UCSD-AML1 (cell line): ENCODE results near the gene BCL2L2.
A peak's percentile ranks its signal among the peaks of the same experiment; 100 is the strongest.

Source experiments
- DNase-seq: peaks from one replicate; lab custom pipeline; 2025; ENCODE audit not compliant: unreplicated experiment; lab: John Stamatoyannopoulos, UW

BCL2L2 gene

GRCh38 chr14:23299211-23299957, 7.2 kb upstream of the BCL2L2 start:
- no peak for DNase-seq

GRCh38 chr14:23299986-23300686, 6.5 kb upstream of the BCL2L2 start:
- DNase-seq = no peak

DNA sequence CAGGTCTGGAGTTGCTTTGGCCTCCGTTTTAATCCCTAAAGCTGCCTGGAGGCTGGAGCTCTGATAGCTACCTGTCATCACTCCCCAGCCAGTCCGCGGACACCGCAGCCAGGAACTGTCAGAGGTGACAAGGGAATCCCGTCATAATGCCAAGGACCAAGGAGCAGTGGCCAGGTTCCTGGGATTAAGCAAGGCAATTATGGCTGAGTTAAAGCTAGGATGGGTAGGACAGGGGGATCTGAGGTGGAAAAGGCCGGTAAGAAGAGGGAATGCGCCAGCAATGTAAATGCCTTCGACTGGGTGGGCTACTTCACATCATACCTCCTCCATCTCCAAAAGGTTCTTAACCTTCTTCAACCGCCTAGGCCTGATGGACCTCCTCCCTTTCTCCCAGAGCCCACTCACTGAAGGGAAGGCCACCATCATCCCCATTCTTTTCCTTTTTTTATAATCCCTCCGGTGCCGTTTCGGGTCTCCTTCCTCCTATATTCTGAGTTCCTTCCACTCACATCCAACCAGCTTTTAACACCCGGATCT, 5.9 kb upstream of the BCL2L2 start:
- DNase-seq = peak; percentile 45

DNA sequence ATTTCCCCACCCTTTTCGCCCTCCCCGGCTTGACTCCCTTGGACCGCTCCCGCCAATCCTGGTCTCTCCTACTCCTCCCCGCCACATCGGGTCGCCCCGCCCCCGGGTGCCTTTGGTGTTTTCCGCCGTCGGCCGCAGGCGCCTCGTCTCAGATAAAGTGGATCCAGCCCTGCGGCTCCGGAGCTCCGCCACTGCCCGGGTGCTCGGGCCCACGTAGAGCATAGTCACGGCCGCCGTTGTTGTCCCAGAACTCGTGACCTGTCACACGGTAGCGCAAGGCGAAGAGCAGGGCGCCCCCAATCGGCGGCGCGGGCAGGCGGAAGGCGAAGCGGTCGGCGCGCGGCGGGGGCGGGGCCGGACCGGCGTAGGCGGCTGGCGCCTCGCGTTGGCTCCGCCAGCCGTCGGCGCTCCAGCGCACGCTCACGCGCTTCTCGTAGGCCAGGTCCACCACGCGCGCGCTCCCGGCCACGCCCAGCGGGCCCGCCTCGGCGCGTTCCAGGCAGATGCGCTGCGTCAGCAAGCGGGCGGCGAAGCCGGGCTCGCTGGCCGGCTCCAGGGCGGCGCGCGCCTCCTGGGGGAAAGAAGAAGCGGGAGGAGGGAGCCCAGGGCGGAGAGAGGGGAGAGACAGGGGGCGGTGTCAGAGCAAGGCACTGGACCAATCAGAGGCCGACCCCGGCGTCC, 5.2 kb upstream of the BCL2L2 start:
- peak; percentile 100 for DNase-seq

GRCh38 chr14:23301969-23302289, 4.7 kb upstream of the BCL2L2 start:
- no peak for DNase-seq

- DNase-seq = peak; percentile 68
Measured at GRCh38 chr14:23302290-23303225, 4.1 kb upstream of the BCL2L2 start, which contains the start of gene PPP1R3E. Gene PPP1R3E, minus strand, starts transcription at chr14:23302859. Its CDS starts 283 bp downstream, at chr14:23302576.

- DNase-seq = no peak
Measured at GRCh38 chr14:23307146-23307530, 505 bp downstream of the BCL2L2 start.

GRCh38 chr14:23307687-23308644, 1.3 kb downstream of the BCL2L2 start:
- DNase-seq = no peak

GRCh38 chr14:23308721-23309445, 2.2 kb downstream of the BCL2L2 start:
- no peak for DNase-seq

DNA sequence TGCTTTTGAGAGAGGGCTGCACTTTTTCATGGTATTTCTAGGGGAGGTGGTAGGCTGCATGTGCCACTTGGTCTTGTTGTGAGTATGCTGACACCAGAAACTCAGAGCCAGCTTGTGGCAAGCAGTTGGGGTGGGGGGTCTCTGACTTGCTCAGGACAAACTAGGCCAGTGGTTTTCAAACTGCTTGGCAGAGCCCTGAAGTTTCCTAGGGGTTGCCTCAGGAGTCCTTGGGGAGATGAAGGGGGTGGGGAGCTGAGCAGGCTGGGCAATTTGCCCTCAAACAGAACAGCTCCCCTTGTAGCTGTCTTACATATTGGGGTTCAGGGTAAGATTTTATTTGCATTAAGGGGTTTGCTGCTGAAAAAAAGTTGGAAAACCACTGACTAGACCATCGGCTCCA, 3.9 kb downstream of the BCL2L2 start:
- no peak for DNase-seq

- DNase-seq = no peak
Measured at GRCh38 chr14:23316300-23316699, 9.7 kb downstream of the BCL2L2 start.

DNA sequence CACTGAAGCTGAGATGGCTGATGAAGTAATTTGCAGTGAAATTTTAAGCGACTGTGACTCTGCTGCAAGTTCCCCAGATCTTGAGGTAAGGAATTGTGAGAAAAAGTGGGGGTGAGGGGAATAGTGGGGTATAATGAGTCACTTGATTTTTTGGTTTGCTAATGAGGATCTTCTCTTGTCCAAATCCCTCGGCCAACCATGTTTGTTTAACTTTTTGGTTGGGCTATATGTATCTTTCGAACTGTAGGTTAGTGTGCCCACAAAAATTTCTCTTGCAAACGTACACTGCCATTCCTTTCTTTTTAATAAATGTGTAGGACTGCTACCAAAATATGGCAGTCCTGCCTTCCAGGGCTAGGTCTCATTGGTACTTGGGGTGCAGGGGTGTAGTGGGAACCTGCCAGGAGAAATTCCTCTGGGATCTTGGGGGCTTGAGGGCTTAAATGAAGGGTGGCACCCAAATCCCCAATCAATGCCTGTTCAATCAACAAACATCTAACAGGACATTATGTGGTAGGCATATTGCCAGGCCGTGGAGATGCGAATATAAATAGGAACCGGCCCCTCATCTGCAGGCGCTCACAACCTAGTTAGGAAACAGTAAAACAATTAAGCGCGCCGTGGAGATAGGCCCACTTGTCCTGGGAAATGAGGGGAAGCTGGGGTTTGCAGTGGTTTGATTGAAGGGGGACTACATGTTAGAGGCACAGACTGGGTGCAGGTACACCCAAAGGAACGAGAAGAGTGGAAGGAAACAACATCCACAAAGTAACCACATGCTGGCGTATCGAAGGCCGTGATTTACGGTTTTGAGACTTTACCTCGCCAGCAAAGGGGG, 13.3 kb downstream of the BCL2L2 start:
- DNase-seq = no peak

- DNase-seq = peak; percentile 100
Measured at GRCh38 chr14:23320584-23321571, 14.2 kb downstream of the BCL2L2 start, which contains the start of gene PABPN1. Gene PABPN1, plus strand, starts transcription at chr14:23321457. Its CDS starts 13 bp downstream, at chr14:23321470.

GRCh38 chr14:23321572-23322547, 15.2 kb downstream of the BCL2L2 start:
- peak; percentile 65 for DNase-seq
